22Rv1 (cell line): ENCODE results near the gene SLC24A4.

Experiments
- CTCF ChIP-seq: fragments of 450-650 bp; IDR thresholded peaks from 2 replicates; pipeline ENCODE4 v1.5.1; 2017; ENCODE audit warnings: mild to moderate bottlenecking
- ZFX ChIP-seq: fragments of 450-650 bp; IDR thresholded peaks from 2 replicates; pipeline ENCODE4 v1.6.1; 2017; ENCODE audit warnings: antibody characterized with exemption, borderline replicate concordance

GRCh38 chr14:92497391-92497790 lies 174.4 kb downstream of the SLC24A4 start:
- TF ChIP-seq CTCF (no peak), ZFX (no peak)
